ENCODE results near the gene EML6.

EML6 gene

GRCh38 chr2:54947136-54947535 lies 223.7 kb downstream of the EML6 start:
- no peak for DNase-seq (ENCODE audit: low read depth)

GRCh38 chr2:54947646-54948045 lies 224.2 kb downstream of the EML6 start:
- no peak for DNase-seq (ENCODE audit: low read depth)

GRCh38 chr2:54948120-54948519 lies 224.7 kb downstream of the EML6 start:
- no peak for DNase-seq (ENCODE audit: low read depth)

GRCh38 chr2:54949431-54949830 lies 226.0 kb downstream of the EML6 start:
- DNase-seq (ENCODE audit: low read depth) = no peak

GRCh38 chr2:54950811-54951210 lies 227.3 kb downstream of the EML6 start:
- no peak for DNase-seq (ENCODE audit: low read depth)

- no peak for DNase-seq (ENCODE audit: low read depth)
Measured at GRCh38 chr2:54952425-54952824, 229.0 kb downstream of the EML6 start.

GRCh38 chr2:54952978-54953456 lies 229.6 kb downstream of the EML6 start:
- DNase-seq (ENCODE audit: low read depth) = no peak

GRCh38 chr2:54954158-54954557 lies 230.7 kb downstream of the EML6 start:
- no peak for DNase-seq (ENCODE audit: low read depth)

GRCh38 chr2:54954705-54955357 lies 231.4 kb downstream of the EML6 start:
- no peak for DNase-seq (ENCODE audit: low read depth)

GRCh38 chr2:54955358-54956110 lies 232.1 kb downstream of the EML6 start:
- DNase-seq (ENCODE audit: low read depth) = peak; percentile 90

GRCh38 chr2:54956111-54956627 lies 232.7 kb downstream of the EML6 start:
- DNase-seq (ENCODE audit: low read depth) = no peak

- no peak for DNase-seq (ENCODE audit: low read depth)
Measured at GRCh38 chr2:54957321-54957999, 234.0 kb downstream of the EML6 start.

GRCh38 chr2:54958717-54959371 lies 235.4 kb downstream of the EML6 start:
- DNase-seq (ENCODE audit: low read depth) = no peak

- no peak for DNase-seq (ENCODE audit: low read depth)
Measured at GRCh38 chr2:54960164-54960563, 236.7 kb downstream of the EML6 start.

- DNase-seq (ENCODE audit: low read depth) = no peak
Measured at GRCh38 chr2:54962511-54962910, 239.0 kb downstream of the EML6 start.

GRCh38 chr2:54962935-54963440 lies 239.5 kb downstream of the EML6 start:
- no peak for DNase-seq (ENCODE audit: low read depth)

GRCh38 chr2:54963476-54963875 lies 240.0 kb downstream of the EML6 start:
- DNase-seq (ENCODE audit: low read depth) = no peak

- DNase-seq (ENCODE audit: low read depth) = no peak
Measured at GRCh38 chr2:54964271-54964670, 240.8 kb downstream of the EML6 start.

GRCh38 chr2:54964816-54965215 lies 241.4 kb downstream of the EML6 start:
- no peak for DNase-seq (ENCODE audit: low read depth)

- DNase-seq (ENCODE audit: low read depth) = no peak
Measured at GRCh38 chr2:54965425-54965824, 242.0 kb downstream of the EML6 start.

- DNase-seq (ENCODE audit: low read depth) = no peak
Measured at GRCh38 chr2:54966165-54966832, 242.8 kb downstream of the EML6 start.

All from CMK (cell line).